Measurements from ENCODE around the gene ACTN2.

ACTN2 gene

GRCh38 chr1:236692128-236692527 lies 5.8 kb downstream of the ACTN2 start:
- no peak for DNase-seq

GRCh38 chr1:236692742-236693141 lies 6.4 kb downstream of the ACTN2 start:
- DNase-seq = no peak

- no peak for DNase-seq
Measured at GRCh38 chr1:236699366-236699765, 13.1 kb downstream of the ACTN2 start.

- no peak for DNase-seq
Measured at GRCh38 chr1:236700903-236701302, 14.6 kb downstream of the ACTN2 start.

DNA sequence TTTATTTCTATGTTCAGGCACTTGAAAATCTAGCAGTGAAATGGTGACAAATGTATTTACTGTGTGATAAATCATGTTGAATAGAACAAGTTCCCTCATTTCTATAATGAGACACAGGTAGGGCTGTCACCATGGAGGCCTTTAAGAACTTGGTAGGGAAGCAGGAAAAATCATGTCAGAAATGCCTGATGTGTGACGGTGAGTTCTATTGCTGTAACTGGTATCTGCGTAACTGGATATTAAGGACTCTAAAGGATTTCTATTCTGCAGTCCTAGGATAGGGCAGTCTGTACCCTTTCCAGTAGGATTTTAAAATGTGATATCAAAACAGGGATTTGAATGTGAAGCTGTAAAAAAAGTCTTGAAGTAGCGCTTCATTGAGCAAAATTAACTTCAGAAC lies 15.5 kb downstream of the ACTN2 start:
- no peak for DNase-seq

- no peak for DNase-seq
Measured at GRCh38 chr1:236702791-236703394, 16.6 kb downstream of the ACTN2 start.

DNA sequence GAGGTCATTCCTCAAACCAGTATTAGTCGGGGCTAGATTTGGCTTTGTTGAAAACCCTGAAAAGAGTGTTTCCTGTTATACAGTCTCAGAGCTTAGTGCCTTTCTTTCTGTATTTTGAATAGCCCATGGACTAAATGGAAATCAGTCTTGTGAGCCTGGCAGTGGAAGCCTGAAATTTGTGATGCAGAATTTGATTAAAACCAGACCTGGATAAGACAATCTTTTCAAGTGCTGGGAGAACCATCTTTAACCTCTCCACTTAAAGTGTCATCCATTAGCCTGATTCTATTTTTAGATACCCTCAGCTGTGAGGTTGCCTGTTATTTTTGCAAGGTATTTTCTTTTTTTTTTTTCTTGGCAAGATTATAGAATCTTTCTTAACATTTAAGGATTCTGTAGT lies 19.5 kb downstream of the ACTN2 start:
- DNase-seq = no peak

- DNase-seq = no peak
Measured at GRCh38 chr1:236706183-236706582, 19.9 kb downstream of the ACTN2 start.

- no peak for DNase-seq
Measured at GRCh38 chr1:236710328-236710892, 24.1 kb downstream of the ACTN2 start.

GRCh38 chr1:236716160-236716559 lies 29.9 kb downstream of the ACTN2 start:
- no peak for DNase-seq

DNA sequence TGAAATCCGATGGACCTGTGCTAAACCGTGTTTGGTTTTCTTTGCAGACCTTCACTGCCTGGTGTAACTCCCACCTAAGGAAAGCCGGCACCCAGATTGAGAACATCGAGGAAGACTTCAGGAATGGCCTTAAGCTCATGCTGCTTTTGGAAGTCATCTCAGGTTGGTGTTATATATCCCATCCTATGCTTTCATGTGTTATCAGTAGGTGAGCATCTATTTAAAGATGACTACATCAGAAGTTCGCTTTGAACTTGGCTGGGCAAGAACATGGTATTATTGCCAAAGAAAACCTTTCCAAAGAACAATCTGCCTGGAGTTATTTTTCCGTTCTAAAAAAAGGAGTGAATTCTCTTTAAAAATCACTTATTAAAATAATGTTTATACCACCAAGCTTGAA lies 31.5 kb downstream of the ACTN2 start:
- DNase-seq = no peak

DNA sequence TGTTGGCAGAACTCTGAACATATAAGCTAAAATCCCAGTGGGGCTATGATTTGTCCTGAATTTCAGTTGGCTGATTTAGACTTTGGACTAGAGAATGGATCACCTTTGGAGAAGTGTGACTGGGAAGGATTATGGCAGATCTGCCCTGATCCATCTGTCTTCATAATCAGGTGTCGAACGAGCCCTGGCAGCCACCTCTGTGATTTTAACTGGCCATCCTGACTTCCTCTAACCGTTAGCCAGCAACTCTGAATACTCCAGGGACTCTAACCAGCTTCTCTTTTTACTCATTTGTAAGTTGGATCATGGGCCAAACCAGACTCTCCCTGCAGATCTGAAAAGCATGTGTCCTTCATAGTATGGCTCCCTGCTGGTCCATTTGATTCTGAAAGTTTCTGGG lies 32.0 kb downstream of the ACTN2 start:
- no peak for DNase-seq

DNA sequence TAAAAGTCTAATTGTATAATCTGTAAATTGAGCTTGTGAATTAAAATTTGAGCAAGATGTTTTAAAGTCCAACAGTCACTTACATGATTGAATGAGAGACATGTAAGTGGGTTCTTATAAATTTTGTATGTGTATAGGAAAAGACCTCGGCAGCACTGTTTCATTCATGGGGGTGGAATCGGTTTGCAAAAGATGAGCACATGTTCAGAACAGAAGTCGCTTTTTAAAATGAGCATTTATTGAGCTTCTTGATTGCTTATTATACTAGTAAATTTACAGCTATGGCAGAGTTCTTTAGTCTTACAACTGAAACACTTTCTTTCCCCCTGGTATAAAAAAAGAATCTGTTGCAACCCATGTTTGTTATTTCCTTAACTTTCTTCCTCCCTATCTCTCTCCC lies 33.9 kb downstream of the ACTN2 start:
- no peak for DNase-seq

DNA sequence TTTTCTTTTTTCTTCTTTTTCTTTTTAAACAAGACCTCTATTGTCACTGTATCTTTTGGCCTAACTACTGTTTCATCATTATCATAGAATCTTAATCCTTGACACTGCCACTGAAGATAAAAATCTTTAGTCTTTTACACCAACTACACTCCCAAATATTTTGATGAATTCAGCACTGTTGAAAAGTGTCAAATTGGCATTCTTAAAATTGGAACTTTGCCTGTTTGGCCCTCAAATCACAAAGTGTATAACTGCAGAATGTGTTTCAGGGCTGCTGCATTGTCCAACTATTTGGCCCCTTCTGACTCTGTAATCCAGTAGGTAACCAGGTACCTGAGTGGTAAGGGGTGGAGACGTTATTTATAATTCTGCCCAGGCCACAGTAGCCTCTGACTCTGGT lies 34.3 kb downstream of the ACTN2 start:
- DNase-seq = no peak

- DNase-seq = no peak
Measured at GRCh38 chr1:236724049-236724448, 37.8 kb downstream of the ACTN2 start.

DNA sequence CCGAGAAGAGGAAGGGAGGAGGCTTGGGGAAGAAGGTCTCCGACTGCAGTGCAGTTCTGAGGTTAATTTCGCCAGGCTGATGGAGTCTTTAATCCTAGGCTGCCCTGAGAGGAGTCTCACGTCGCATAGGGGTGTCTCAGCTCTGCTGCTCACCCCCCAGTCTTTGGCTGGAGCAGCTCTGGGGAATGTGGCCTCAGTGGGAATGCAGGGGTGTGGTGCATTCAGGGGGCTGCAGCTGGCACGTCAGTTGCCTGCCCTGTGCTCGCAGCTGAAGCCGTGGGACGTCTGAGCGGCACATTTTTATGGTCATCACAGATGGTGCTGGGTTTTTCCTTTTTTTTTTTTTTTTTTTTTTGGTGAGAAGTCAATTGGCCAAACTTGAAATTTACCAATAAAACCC lies 38.2 kb downstream of the ACTN2 start:
- no peak for DNase-seq

GRCh38 chr1:236725668-236726067 lies 39.4 kb downstream of the ACTN2 start:
- no peak for DNase-seq

DNA sequence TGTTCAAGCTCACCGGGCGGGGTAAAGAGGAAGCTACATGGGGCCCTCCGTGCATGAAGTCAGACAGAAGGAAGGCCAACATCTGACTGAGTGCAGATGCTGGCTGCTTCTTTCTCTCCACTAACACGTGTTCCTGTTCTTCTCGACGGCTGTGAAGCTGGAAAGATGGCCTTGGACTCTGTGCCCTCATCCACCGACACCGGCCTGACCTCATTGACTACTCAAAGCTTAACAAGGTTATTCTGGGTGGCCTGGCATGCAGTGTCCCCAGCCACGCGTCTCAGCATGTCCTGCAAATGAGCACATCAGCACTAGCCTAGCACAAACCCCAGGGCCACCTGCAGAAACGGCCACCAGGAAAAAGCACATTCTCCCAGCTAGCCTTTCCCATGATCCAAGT lies 41.2 kb downstream of the ACTN2 start:
- DNase-seq = no peak

- no peak for DNase-seq
Measured at GRCh38 chr1:236728752-236729151, 42.5 kb downstream of the ACTN2 start.

- no peak for DNase-seq
Measured at GRCh38 chr1:236733653-236734052, 47.4 kb downstream of the ACTN2 start.

- no peak for DNase-seq
Measured at GRCh38 chr1:236734141-236734765, 48.0 kb downstream of the ACTN2 start.

- DNase-seq = no peak
Measured at GRCh38 chr1:236736761-236737160, 50.5 kb downstream of the ACTN2 start.

DNA sequence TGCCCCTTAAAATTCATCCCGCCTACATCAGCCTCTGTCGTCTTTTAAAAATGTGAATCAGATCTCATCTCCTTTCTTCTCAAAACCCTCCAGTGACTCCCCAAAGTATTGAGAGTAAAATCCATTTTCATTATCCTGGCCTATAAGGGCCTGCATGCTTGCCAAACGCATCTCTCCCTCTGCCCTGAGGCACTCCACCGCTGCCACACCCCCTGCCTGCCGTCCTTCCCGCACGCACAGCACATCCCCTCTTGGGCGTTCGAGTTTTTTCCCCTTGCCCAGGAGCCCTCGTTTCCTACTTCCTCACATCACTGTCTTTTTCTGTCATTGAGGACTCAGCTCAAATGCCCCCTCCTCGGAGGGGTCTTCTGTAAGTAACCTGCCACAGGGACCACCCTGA lies 55.5 kb downstream of the ACTN2 start:
- no peak for DNase-seq

DNA sequence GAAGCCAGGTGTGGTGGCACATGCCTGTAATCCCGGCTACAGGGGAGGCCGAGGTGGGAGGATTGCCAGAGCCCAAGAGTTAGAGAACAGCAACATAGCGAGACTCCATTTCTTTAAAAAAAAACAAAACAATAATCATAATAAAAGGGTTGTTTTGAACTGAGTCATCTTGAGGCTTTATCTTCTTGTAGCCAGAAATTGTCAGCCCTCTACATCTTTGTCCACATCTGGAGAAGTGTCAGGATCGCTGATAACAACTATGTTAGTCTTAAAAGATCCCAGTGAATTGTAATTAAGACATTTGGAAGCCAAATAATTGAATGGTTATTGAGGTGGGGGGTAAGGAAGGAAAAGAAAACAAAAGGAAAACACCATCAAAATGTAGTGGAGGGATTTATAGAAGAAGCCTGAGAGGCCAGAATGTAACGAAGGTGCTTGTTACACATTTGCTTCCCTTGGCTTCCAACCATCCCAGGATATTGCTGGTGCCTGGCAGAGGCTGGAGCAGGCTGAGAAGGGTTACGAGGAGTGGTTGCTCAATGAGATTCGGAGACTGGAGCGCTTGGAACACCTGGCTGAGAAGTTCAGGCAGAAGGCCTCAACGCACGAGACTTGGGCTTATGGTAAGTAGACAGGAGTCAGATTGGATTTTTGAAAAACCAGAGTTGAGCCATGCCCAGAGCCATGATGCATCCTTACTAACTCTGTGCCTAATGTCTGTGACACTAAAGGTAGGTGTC lies 56.3 kb downstream of the ACTN2 start:
- no peak for DNase-seq
